ENCODE data around the gene HTRA2.
A peak's percentile ranks its signal among the peaks of the same experiment; 100 is the strongest.
"Not testable (repeated sequence)": the region's sequence is repeated elsewhere in the genome, so short reads cannot be mapped to it uniquely, and the experiment has no call there.

The HTRA2 gene

GRCh38 chr2:74561022-74561421 lies 31.3 kb downstream of the HTRA2 start:
- not testable (repeated sequence) for DNase-seq (ENCODE audit: low spot score)

- DNase-seq (ENCODE audit: low spot score), result no peak
These were observed 32.5 kb downstream of the HTRA2 start for GRCh38 chr2:74562126-74562775.

GRCh38 chr2:74564222-74564621 lies 34.5 kb downstream of the HTRA2 start:
- no peak for DNase-seq (ENCODE audit: low spot score)

- DNase-seq (ENCODE audit: low spot score), result no peak
These were observed 36.5 kb downstream of the HTRA2 start for GRCh38 chr2:74566076-74566753.

GRCh38 chr2:74566754-74567085 lies 37.0 kb downstream of the HTRA2 start:
- DNase-seq (ENCODE audit: low spot score), result peak; percentile 71

GRCh38 chr2:74567881-74568280 lies 38.1 kb downstream of the HTRA2 start:
- peak; percentile 32 for DNase-seq (ENCODE audit: low spot score)

- no peak for DNase-seq (ENCODE audit: low spot score)
These were observed 40.0 kb downstream of the HTRA2 start for GRCh38 chr2:74569686-74570085.

- no peak for DNase-seq (ENCODE audit: low spot score)
These were observed 41.3 kb downstream of the HTRA2 start for GRCh38 chr2:74571058-74571457.

- DNase-seq (ENCODE audit: low spot score), result no peak
These were observed 42.6 kb downstream of the HTRA2 start for GRCh38 chr2:74572178-74572925.

GRCh38 chr2:74573747-74574562 lies 44.2 kb downstream of the HTRA2 start:
- no peak for DNase-seq (ENCODE audit: low spot score)

GRCh38 chr2:74575320-74575719 lies 45.6 kb downstream of the HTRA2 start:
- DNase-seq (ENCODE audit: low spot score), result no peak

- DNase-seq (ENCODE audit: low spot score), result no peak
These were observed 46.6 kb downstream of the HTRA2 start for GRCh38 chr2:74576211-74576862.

GRCh38 chr2:74576863-74577229 lies 47.1 kb downstream of the HTRA2 start:
- DNase-seq (ENCODE audit: low spot score), result no peak

GRCh38 chr2:74577448-74577847 lies 47.7 kb downstream of the HTRA2 start:
- DNase-seq (ENCODE audit: low spot score), result peak; percentile 48

GRCh38 chr2:74578408-74578807 lies 48.7 kb downstream of the HTRA2 start:
- DNase-seq (ENCODE audit: low spot score), result no peak

- DNase-seq (ENCODE audit: low spot score), result no peak
These were observed 51.7 kb downstream of the HTRA2 start for GRCh38 chr2:74581463-74581862.

- no peak for DNase-seq (ENCODE audit: low spot score)
These were observed 52.5 kb downstream of the HTRA2 start for GRCh38 chr2:74582184-74582583.

Data from hepatic stellate cell (primary cell).